Measurements from ENCODE around the gene RAF1.
A peak's percentile ranks its signal among the peaks of the same experiment; 100 is the strongest.
"Not testable (repeated sequence)": the region's sequence is repeated elsewhere in the genome, so short reads cannot be mapped to it uniquely, and the experiment has no call there.

RAF1 gene

DNA sequence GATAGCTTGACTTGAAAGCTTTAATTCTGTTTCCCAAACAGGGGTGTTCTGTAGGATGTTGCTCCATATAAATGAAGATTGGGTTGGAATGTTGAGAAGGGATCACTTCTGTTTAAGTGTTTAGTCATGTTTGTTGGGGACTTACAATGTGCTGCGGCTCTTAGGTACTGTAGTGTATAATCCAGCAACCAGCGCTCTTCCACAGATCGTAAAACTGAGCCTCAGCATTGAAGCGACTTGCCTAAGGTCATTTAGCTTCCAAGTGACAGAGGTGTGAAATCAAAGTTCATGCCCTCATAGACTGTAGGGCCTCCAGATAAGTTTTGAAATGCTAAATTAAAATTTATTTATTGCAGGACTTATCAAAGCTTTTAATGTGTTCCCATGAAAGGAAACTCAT, 105.2 kb downstream of the RAF1 start:
- no peak for DNase-seq (ENCODE audit: low spot score)

DNA sequence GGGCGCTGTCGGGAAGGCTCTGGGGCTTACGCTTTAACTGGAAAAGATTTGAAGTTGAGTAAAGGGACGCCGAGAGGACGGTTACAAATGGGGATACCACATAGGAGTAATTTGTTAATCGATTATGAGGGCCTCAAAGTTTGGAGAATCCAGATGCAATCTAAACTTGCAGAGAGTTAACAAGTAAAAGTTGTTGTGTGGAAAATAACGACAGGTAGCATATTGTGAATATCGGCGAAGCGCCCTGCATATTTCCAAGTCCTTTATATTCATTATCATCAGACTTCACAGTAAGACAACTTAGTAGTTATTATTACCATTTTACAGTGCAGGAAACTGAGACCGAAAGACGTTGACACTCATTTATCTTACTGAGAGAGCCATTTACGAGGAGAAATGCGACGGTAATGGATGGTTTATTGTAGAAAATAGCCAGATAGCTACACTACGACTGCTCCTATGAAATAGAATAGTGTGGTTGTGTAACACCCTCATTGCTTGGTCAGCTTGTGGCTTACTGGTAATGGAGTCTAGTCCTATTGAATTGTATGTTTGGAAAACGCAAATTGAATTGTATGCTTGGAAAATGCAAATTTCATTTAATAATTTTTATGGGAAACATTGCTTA, 106.3 kb downstream of the RAF1 start:
- DNase-seq (ENCODE audit: low spot score) = peak; percentile 31

DNA sequence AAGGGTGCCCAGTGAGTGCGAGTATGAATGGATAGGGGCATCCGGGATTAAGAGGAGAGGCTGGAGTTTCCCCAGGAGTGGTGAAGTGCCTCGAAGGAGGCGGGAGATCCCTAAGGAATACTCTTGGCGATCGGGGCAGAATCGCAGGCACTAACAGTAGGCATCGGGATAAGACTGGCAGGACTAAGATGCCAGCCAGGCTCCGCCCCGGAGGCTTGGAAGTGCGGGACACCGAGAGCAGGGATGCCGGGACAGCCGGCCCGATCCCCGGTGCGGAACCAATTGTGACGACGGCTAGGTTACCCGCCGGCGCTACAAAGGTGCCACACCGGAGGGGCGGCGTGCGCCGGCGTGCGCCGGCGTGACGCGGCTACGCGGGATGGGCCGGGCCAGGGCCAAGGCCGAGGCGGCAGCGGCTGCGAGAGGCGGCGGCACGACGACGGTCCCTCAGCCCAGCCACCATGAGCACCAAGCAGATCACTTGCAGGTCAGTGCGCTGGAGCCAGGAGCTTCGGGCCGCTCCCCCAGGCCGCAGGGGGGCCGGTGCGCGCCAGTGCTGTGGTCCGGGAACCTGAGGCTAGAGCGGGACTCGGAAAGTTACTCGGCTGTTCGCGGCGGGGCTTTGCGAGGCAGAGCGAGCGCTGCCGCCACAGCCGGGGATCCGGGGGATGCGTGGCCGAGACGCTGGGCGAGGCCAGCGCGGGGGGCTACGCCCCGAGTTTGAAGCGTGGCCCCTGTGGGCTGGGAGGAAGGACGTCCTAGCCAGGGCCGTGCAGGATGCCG, 107.0 kb downstream of the RAF1 start, which contains the start of gene MKRN2:
TSS of gene MKRN2 (plus strand) at position 398 of the 783 bp plus-strand sequence. CDS start at position 462, 64 bp downstream.
- DNase-seq (ENCODE audit: low spot score) = peak; percentile 86

DNA sequence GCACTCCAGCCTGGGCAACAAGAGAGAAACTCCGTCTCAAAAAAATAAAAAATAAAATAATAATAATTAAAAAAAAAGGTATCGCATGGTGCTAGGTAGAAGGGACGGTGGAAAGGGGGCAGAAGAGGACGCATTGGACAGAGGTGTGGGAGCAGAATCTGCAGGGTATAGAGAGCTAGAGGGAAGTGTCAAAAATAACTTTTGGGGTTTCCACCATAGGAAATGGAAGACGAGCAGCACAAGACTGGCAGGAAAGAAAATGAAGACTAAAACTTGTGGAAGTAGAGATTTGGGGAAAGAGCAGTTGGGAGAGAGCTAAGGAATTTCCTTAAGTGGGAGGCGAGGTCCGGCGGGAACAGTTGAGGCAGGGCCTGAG, 107.6 kb downstream of the RAF1 start:
- no peak for DNase-seq (ENCODE audit: low spot score)

DNA sequence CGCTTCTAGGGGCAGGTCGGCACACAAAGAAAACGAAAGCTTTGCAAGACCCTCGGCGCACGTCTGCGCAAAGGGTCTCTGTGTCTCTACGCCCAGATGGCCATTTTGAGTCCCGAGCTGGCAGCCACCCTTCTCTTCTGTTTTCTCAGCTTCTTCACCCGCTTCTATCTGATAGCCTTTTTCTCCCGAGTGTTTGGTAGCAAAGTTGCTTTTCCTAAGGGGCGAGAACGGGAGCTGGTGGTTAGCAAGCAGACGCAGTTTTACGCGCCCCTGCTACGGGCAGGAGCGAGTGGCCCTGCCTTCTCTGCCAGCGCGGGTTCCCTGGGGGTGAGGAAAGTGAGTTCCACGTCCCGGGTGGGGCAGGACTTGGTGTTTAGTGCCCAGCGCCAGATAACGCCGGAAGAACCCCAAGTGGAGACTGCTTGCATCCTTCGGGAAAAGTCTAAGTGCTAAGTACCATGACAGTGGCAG, 110.0 kb downstream of the RAF1 start:
- DNase-seq (ENCODE audit: low spot score) = peak; percentile 49

DNA sequence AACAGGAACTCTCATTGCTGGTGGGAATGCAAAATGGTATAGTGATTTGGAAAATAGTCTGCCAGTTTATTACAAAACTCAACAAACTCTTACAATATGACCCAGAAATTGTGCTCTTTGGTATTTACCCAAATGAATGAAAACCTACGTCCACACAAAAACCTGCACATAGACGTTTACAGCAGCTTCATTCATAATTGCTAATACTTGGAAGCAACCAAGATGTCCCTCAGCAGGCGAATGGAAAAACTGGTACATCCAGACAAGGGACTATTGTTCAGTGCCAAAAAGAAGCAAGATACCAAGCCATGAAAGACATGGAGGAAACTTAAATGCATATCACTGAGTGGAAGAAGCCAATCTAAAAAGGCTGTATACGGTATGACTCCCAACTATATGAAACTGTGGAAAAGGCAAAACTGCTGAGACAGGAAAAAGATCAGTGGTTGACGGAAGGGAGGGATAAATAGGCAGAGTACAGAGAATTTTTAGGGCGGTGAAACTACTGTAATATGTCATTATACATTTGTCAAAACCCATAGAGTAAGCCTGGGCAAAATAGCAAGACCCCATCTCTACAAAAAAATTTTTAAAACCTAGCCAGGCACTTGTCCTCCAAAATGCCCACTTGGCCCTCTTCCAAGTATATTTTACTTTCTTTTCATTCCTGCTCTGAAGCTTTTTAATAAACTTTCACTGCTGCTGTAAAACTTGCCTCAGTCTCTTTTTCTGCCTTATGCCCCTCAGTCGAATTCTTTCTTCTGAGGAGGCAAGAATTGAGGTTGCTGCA, 113.8 kb downstream of the RAF1 start:
- no peak for DNase-seq (ENCODE audit: low spot score)

DNA sequence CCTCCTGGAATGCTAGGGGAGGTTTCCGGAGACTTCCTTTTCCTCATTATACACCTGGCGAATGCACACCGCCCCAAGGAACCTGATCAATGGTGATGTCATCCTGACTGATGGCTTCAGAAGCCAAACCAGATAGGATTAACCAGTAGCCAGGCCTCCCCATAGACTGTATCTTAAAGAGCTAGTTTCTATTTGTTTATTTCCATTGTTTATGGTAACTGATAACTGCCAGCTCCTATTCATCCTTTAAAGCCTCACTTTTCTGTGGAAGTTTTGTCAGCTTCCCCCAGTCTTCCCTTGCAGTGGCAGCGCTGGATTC, 118.5 kb downstream of the RAF1 start, which contains the start of gene MKRN2OS:
TSS of gene MKRN2OS (minus strand) at position 27 of the 319 bp plus-strand sequence. CDS start 35 bp downstream, outside the sequence.
- no peak for DNase-seq (ENCODE audit: low spot score)

DNA sequence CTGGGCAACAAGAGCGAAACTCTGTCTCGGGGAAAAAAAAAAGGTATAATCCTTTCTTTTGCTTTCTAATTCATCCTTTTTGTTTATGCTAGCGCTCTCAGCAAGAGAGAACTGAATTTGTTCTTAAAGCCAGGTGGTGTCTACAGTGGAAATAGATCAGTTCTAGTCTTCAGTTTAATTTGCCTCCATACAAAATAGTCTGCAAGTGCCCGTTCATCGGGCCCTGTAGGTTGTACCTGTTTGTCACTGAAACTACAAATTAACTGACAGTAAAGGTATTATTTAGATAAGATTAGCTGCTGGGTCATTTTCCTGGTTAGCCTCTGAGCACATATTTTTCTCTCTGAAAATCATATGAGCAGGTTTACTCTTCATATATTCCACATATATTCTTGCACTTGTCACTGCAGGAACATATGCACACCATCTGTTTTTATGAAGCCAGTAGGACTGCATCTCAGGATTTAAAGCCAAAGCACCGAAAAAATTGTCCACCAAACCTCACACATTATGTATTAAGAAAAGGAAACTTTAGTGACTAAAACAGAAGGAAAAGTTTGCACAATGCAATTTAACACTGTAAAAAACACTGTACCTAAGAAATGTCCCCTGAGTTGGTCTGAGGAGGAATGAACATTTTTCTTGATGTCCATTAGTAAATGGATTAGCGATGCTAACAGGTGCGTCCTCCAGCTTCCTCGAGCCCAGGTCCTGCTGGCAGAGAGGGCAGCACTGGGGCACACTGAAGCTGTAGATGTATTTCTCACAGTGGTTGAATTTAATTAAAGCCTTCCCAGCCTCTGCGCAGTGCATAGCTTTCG, 119.1 kb downstream of the RAF1 start:
- no peak for DNase-seq (ENCODE audit: low spot score)

DNA sequence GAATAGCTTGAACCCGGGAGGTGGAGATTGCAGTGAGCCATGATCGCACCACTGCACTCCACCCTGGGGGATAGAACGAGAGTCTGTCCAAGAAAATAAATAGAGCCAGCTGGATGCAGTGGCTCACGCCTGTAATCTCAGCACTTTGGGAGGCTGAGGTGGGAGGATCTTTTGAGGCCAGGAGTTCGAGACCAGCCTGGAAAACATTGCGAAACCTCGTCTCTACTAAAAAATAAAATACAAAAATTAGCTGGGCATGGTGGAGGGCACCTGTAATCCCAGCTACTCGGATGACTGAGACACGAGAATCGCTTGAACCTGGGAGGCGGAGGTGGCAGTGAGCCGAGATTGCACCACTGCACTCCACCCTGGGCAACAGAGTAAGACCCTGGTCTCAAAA, 120.4 kb downstream of the RAF1 start:
- DNase-seq (ENCODE audit: low spot score) = not testable (repeated sequence)

DNA sequence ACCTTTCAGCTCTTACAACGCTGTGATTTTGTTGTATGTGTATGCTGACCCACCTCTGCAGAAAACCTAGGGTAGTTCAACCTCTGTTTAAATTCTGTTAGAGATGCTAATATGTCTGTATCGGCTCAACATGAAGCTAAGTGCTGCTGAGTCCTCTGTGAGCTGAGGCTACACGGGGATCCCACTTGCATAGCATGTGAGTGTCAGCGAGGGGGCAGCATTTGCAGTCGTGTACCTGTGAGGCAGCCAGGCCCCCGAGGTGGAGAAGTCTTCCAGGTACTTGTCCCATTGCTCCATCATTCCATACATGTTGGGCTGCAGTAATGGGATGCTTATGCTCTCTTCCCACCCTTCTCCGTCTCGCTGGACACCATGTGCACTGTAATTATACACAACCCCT, 122.3 kb downstream of the RAF1 start:
- DNase-seq (ENCODE audit: low spot score) = no peak

DNA sequence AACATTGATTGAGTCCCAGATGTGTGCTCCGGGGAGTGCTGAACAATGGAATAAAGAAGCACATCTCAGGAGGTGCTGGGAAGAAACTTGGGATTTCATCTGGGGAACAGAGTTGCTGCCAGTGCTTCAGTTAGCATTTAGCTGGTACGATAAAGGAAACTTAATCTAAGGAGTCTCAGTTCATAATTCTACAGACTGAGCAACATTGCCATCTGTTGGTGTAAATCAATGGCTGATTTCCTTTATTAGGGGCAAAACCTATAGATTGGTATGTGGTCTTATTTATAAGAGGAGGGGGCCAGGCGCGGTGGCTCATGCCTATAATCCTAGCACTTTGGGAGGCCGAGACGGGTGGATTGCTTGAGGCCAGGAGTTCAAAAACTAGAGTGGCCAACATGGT, 127.5 kb downstream of the RAF1 start:
- DNase-seq (ENCODE audit: low spot score) = no peak
